Neural cell (in vitro differentiated cells): ENCODE measurements around the gene TMEM245. TPM values are rescaled to one million over a fixed set of nuclear protein-coding genes. Genes with fewer than 3 reads are reported as not detected.
"Not testable (repeated sequence)": the region's sequence is repeated elsewhere in the genome, so short reads cannot be mapped to it uniquely, and the experiment has no call there.

Experiments used
- H2AFZ ChIP-seq: fragments of 200-600, 300-800 bp; sonication (generic), shearing (Covaris generic); 2 replicates; pipeline ENCODE4 v1.6.0; 2014; ENCODE audit warnings: low read depth, mild to moderate bottlenecking, antibody characterized with exemption, low read length, moderate library complexity
- H3F3A ChIP-seq: fragments of 200-600 bp; shearing (Covaris generic); 2 replicates; pipeline ENCODE4 v1.6.1; 2016; ENCODE audit warnings: mild to moderate bottlenecking, moderate library complexity, mixed read lengths, antibody characterized with exemption, low read length; ENCODE audit not compliant: insufficient read depth, poor library complexity, severe bottlenecking
- H3K27ac ChIP-seq: fragments of 200-600, 300-800 bp; sonication (generic), shearing (Covaris generic); 2 replicates; pipeline ENCODE4 v1.5.1; 2014; ENCODE audit warnings: mild to moderate bottlenecking, low read length, moderate library complexity
- H3K27me3 ChIP-seq: fragments of 300-800, 200-600 bp; sonication (generic), shearing (Covaris generic); 2 replicates; pipeline ENCODE4 v1.6.0; 2014; ENCODE audit warnings: mild to moderate bottlenecking, low read depth, low read length, moderate library complexity; ENCODE audit not compliant: insufficient read depth
- H3K36me3 ChIP-seq: fragments of 300-800, 200-600 bp; sonication (generic), shearing (Covaris generic); 2 replicates; pipeline ENCODE4 v1.5.1; 2014; ENCODE audit warnings: mild to moderate bottlenecking, antibody characterized with exemption, low read length, moderate library complexity; ENCODE audit not compliant: insufficient read depth
- H3K4me2 ChIP-seq: fragments of 300-800, 200-600 bp; sonication (generic), shearing (Covaris generic); 2 replicates; pipeline ENCODE4 v1.6.0; 2014; ENCODE audit warnings: mild to moderate bottlenecking, low read length
- H3K4me3 ChIP-seq: fragments of 300-800, 200-600 bp; sonication (generic), shearing (Covaris generic); 2 replicates; pipeline ENCODE4 v1.5.1; 2014; ENCODE audit warnings: mild to moderate bottlenecking, low read length, moderate library complexity
- H3K79me2 ChIP-seq: fragments of 200-600 bp; shearing (Covaris generic); replicated peaks from 2 replicates; pipeline ENCODE4 v1.6.0; 2014; ENCODE audit warnings: mild to moderate bottlenecking, low read length, moderate library complexity; ENCODE audit not compliant: insufficient read depth
- H3K9ac ChIP-seq: fragments of 300-800, 200-600 bp; sonication (generic), shearing (Covaris generic); 2 replicates; pipeline ENCODE4 v1.6.1; 2016; ENCODE audit warnings: mild to moderate bottlenecking, low read length, mixed read lengths
- H3K9me2 ChIP-seq: fragments of 200-600 bp; shearing (Covaris generic); 2 replicates; pipeline ENCODE4 v1.6.1; 2016; ENCODE audit warnings: mild to moderate bottlenecking, low read length, mixed read lengths; ENCODE audit not compliant: insufficient read depth
- H3K9me3 ChIP-seq: fragments of 200-600, 300-800 bp; sonication (generic), shearing (Covaris generic); 2 replicates; pipeline ENCODE4 v1.6.1; 2016; ENCODE audit warnings: mild to moderate bottlenecking, mixed run types, low read length, moderate library complexity, mixed read lengths
- H4K20me1 ChIP-seq: fragments of 200-600 bp; shearing (Covaris generic); 2 replicates; pipeline ENCODE4 v1.6.1; 2016; ENCODE audit warnings: mild to moderate bottlenecking, mixed run types; ENCODE audit not compliant: insufficient read depth
- CTCF ChIP-seq: fragments of 450-650 bp; IDR thresholded peaks from 2 replicates; pipeline ENCODE4 v1.5.1; 2014; ENCODE audit warnings: antibody characterized with exemption, mild to moderate bottlenecking, moderate library complexity; ENCODE audit not compliant: poor library complexity, severe bottlenecking
- EP300 ChIP-seq: fragments of 450-650 bp; conservative IDR thresholded peaks from 2 replicates; pipeline ENCODE4 v1.6.1; 2014; ENCODE audit warnings: antibody characterized with exemption, mild to moderate bottlenecking, moderate library complexity; ENCODE audit not compliant: poor library complexity, severe bottlenecking
- EZH2 ChIP-seq: fragments of 200-600, 300-800 bp; shearing (Covaris generic), sonication (generic); IDR thresholded peaks from 2 replicates; pipeline ENCODE4 v1.6.1; 2014; ENCODE audit warnings: antibody characterized with exemption, low read length, borderline replicate concordance, mild to moderate bottlenecking; ENCODE audit not compliant: insufficient read depth, poor library complexity, severe bottlenecking
- MXI1 ChIP-seq: fragments of 450-650 bp; conservative IDR thresholded peaks from 2 replicates; pipeline ENCODE4 v1.6.1; 2014; ENCODE audit warnings: antibody characterized with exemption, mild to moderate bottlenecking; ENCODE audit not compliant: poor library complexity, severe bottlenecking
- POLR2AphosphoS5 ChIP-seq: IDR thresholded peaks from 2 replicates; pipeline ENCODE4 v1.6.1; 2012
- RAD21 ChIP-seq: fragments of 450-650 bp; conservative IDR thresholded peaks from 2 replicates; pipeline ENCODE4 v1.6.1; 2014; ENCODE audit warnings: antibody characterized with exemption, mild to moderate bottlenecking, moderate library complexity
- REST ChIP-seq: IDR thresholded peaks from 2 replicates; pipeline ENCODE4 v1.6.1; 2012; ENCODE audit warnings: borderline replicate concordance
- SMC3 ChIP-seq: fragments of 450-650 bp; conservative IDR thresholded peaks from 2 replicates; pipeline ENCODE4 v1.6.1; 2014; ENCODE audit warnings: antibody characterized with exemption, mild to moderate bottlenecking, moderate library complexity; ENCODE audit not compliant: poor library complexity
- TAF1 ChIP-seq: IDR thresholded peaks from 2 replicates; pipeline ENCODE4 v1.6.1; 2012; ENCODE audit warnings: low read depth
- polyA plus RNA-seq: library from polyadenylated mRNA; depleted of rRNA; stranded (reverse); fragments of >200 nt; gene quantifications from 2 replicates; pipeline ENCODE4 v1.2.3, GENCODE V29; 2014

The TMEM245 gene
- polyA plus RNA-seq, 1 donor from 2014 or later, result 32.1 TPM

GRCh38 chr9:108972626-108973209, 147.0 kb downstream of the TMEM245 start:
- Histone ChIP-seq H3F3A (no peaks in the 10 kb centered on the region), H3K9ac (no peak overlapping the region), H3K36me3 (no peaks in the 10 kb centered on the region), H3K9me3 (no peaks in the 10 kb centered on the region), H4K20me1 (no peaks in the 10 kb centered on the region), H3K79me2 (no peaks in the 10 kb centered on the region), H3K4me2 (no peak overlapping the region), H3K9me2 (no peaks in the 10 kb centered on the region), H2AFZ (no peak overlapping the region), H3K27me3 (no peaks in the 10 kb centered on the region), H3K4me3 (no peak overlapping the region), H3K27ac (no peak overlapping the region)
- TF ChIP-seq TAF1 (no peak), RAD21 (no peak)

GRCh38 chr9:108972186-108972585, 147.6 kb downstream of the TMEM245 start:
- no peak overlapping the region for H3K27ac ChIP-seq
- no peaks in the 10 kb centered on the region for H3K27me3 ChIP-seq

GRCh38 chr9:108971392-108971791, 148.4 kb downstream of the TMEM245 start:
- not testable (repeated sequence) for H3K9me2 ChIP-seq, H3K27ac ChIP-seq

More at GRCh38 chr9:108972186-108972585, 147.6 kb downstream of the TMEM245 start:
- no peak overlapping the region for H2AFZ ChIP-seq
- TF ChIP-seq SMC3 (no peak), RAD21 (no peak), POLR2AphosphoS5 (no peak), EZH2 (no peak), EP300 (no peak), CTCF (no peak)
- H3K36me3 ChIP-seq, result no peaks in the 10 kb centered on the region
- no peaks in the 10 kb centered on the region for H3K9me3 ChIP-seq
- no peak overlapping the region for H3K4me3 ChIP-seq
- H4K20me1 ChIP-seq, result no peaks in the 10 kb centered on the region
- H3K9me2 ChIP-seq, result no peaks in the 10 kb centered on the region
- no peaks in the 10 kb centered on the region for H3F3A ChIP-seq
- H3K9ac ChIP-seq, result no peak overlapping the region
- no peaks in the 10 kb centered on the region for H3K79me2 ChIP-seq
- H3K4me2 ChIP-seq, result no peak overlapping the region

GRCh38 chr9:108967916-108968315, 151.8 kb downstream of the TMEM245 start:
- Histone ChIP-seq H3K36me3 (no peaks in the 10 kb centered on the region), H3K79me2 (no peaks in the 10 kb centered on the region), H3K27me3 (no peaks in the 10 kb centered on the region), H3K4me2 (no peak overlapping the region), H3K9ac (no peak overlapping the region), H3F3A (no peaks in the 10 kb centered on the region), H2AFZ (no peak overlapping the region), H3K9me2 (no peaks in the 10 kb centered on the region), H4K20me1 (no peaks in the 10 kb centered on the region), H3K4me3 (no peak overlapping the region), H3K27ac (no peak overlapping the region), H3K9me3 (no peaks in the 10 kb centered on the region)
- no peak for TF ChIP-seq SMC3
- no peak for TF ChIP-seq MXI1
- no peak for TF ChIP-seq CTCF
- no peak for TF ChIP-seq TAF1
- no peak for TF ChIP-seq EP300
- TF ChIP-seq REST, result no peak
- no peak for TF ChIP-seq POLR2AphosphoS5
- TF ChIP-seq EZH2, result no peak
- TF ChIP-seq RAD21, result no peak

More at GRCh38 chr9:108971392-108971791, 148.4 kb downstream of the TMEM245 start:
- not testable (repeated sequence) for H2AFZ ChIP-seq, H3K79me2 ChIP-seq, H3K36me3 ChIP-seq, H4K20me1 ChIP-seq, H3K9me3 ChIP-seq, H3K27me3 ChIP-seq, H3F3A ChIP-seq, H3K4me3 ChIP-seq, H3K4me2 ChIP-seq, H3K9ac ChIP-seq
